Measurements from ENCODE around the gene AMOTL1.
A peak's percentile ranks its signal among the peaks of the same experiment; 100 is the strongest.
"Not testable (repeated sequence)": the region's sequence is repeated elsewhere in the genome, so short reads cannot be mapped to it uniquely, and the experiment has no call there.

AMOTL1 gene

DNA sequence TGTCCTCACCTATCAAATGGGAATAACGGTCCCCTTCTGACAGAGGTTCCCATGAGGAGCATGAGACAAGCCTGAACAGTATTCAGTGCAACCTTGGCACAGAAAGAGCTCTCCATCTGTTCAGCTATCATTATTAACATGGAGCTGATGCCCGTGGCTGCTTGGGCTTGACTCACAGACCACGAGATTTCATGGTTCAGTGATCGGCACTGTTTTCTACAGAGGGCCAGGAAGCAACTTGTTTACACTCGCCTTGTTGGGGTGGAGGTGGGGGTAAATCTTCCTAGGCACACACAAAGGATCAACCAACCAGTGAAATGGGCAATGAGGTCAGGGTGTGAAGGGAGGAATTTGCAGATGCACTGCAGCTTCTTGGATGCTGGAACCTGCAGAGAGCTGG, 117.0 kb downstream of the AMOTL1 start:
- no peak for DNase-seq

- DNase-seq, result no peak
These were observed 117.4 kb downstream of the AMOTL1 start for GRCh38 chr11:94885581-94885980.

DNA sequence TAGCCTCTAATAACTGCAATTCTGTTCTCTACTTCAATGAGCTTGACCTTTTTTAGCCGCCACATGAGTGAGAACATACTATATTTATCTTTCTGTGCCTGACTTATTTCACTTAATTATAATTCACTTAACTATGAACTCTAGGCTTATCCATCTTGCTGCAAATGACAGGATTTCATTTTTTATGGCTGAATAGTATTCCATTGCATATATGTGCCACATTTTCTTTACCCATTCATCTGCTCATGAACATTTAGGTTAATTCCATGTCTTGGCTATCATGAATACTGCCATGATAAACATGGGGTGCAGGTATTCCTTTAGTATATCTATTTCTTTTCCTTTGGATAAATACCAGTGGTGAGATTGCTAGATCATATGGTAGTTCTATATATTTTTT, 120.0 kb downstream of the AMOTL1 start:
- DNase-seq, result no peak

GRCh38 chr11:94895451-94895850, 127.3 kb downstream of the AMOTL1 start:
- DNase-seq, result no peak

DNA sequence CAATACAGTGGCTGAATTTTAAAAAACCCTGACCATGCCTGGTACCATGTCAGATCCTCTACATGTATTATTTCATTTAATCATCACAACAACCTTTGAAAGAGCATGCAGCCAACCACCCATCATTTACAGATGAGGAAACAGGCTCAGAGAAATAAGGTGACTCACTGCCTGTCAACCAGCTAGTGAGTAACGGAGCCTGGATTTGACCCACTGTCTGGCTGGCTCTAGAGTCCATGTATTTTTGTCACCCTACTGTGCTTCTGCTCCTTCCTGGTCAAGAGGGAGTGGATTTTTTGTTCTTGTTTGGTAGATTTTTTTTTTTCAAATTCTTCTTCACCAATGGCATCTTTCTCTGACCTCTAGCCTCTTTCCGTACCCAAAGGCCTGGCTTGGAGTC, 127.8 kb downstream of the AMOTL1 start:
- DNase-seq, result no peak

DNA sequence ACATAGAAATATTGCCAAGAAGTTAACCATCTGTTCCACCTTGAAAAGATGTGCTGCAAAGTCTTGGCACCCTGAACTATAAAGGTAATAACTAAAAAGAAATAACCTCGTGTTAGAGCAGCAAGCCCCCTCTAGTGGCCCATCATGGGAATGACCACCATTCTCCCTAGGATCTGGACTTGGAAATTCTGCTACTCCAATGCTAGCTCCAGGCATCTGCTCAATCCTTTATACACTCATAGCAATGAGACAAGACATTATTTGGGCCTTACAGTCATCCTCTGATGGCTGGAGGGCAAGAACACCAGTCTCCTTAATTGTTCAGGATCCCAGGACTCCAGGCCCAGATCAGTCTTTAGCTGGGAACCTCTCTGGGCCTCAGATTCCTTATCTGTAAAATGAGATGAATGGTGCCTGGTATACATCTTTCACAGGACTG, 129.2 kb downstream of the AMOTL1 start:
- DNase-seq, result peak in 1 of 2 donors; percentile 44

GRCh38 chr11:94907226-94907625, 139.1 kb downstream of the AMOTL1 start:
- DNase-seq, result no peak

DNA sequence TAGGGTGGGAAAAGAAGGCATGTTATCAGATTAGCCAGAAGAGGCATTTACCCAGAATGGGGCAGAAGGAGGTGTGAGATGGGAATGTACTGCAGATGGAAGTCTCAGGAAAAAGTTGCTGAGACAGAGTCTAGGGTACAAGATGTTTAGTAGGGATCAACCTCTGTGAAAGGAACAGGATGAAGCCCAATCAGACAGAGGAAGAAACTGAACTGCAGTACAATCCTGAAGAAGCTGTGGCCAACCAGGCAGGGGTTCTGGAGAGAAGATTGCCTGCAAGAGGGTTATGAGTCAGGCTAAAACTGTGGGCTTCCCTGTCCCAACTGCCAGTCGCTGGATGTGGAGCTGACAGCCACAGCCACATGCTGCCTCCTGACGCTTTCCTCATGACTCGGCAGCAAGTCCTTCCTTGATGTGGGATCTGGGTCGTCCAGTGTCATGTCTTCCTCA, 141.2 kb downstream of the AMOTL1 start:
- no peak for DNase-seq

GRCh38 chr11:94910270-94910669, 142.1 kb downstream of the AMOTL1 start:
- no peak for DNase-seq

- DNase-seq, result no peak
These were observed 142.6 kb downstream of the AMOTL1 start for GRCh38 chr11:94910779-94911178.

GRCh38 chr11:94912806-94913205, 144.7 kb downstream of the AMOTL1 start:
- DNase-seq, result no peak

GRCh38 chr11:94913718-94914394, 145.7 kb downstream of the AMOTL1 start:
- DNase-seq, result not testable (repeated sequence)

DNA sequence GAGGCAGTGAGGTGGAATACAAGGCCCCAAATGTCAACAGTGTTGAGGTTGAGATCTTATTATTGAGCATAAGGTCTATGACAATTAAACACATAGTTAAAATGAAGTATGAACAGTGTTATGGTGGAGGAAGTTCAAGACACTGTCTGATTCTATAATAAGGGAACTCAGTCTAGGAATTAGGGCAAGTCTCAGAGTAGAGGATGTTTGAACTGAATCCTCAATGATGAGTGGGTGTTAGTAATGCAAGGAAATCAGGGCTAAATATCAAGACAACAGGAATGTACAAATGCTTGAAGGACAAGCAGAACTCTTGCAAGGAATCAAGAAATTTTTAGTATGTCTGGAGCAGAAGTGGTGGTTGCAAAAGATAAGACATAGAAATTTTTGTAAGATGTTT, 152.2 kb downstream of the AMOTL1 start:
- no peak for DNase-seq

DNA sequence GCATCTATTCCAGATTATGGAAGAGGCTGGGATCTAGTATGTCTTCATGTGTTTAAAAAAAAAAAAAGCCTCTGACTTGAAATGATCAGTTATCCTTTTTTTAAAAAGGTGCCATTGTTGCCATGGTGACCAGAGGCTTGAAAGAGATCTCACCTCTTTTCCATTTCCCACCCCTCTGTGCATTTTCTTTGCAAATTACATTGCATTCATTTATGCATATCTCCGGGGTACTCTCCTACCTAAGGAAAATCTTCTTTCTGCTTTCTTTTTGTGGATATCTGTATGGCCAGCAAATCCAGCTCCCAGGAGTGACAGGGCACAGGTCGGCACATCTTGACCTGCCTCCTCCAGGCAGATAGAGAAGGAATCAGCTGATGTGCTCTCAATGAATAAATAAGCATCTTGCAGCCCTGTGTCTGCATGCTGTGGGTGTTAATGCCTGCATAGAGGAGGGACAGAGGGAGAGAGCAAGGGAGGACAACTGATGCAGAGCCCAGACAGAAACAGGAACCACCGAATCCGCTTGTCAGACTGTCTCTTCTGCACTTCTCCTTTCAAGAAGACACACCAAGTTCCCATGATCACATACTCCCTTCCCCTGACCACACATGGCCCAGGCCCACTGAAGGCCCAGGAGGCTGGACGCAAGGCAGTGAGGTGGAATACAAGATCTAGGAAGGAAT, 154.3 kb downstream of the AMOTL1 start:
- DNase-seq, result peak in 1 of 2 donors; percentile 30

DNA sequence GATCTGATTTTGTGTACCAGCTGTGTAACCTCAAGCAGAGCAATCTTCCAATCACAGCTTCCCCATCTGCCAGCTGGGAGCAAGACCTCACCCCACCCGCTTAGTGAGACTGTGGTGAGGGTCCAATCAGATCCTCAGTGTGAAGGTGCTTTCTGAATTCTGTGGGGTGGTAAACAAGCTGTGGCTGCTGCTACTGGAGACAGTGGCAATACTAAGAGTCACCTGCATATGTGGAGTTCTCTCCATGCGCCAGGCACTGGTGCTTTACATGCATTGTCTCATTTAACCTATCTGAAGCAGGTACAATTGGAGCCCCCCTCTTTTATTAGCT, 154.8 kb downstream of the AMOTL1 start:
- DNase-seq, result no peak

GRCh38 chr11:94924171-94924572, 156.0 kb downstream of the AMOTL1 start:
- no peak for DNase-seq

DNA sequence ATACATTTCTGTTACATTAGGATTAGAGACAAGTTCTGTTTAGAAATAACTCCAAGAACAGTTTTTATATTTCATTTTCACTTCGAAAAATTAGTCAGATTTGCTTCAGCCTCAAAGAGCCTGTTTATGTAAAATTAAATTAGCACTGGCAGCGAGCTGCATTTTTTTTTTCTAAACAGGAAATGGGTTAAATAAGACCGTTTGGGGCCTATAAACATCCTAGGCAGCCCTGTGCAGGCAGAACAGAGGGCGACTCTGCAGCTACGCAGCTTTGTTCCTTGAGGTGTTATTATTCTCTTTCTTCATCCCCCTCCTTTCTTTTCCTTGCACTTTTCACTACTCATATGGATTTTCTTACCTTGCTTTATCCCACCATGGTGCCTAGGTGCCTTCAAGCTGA, 156.5 kb downstream of the AMOTL1 start:
- no peak for DNase-seq

- DNase-seq, result no peak
These were observed 157.5 kb downstream of the AMOTL1 start for GRCh38 chr11:94925422-94926270.

- no peak for DNase-seq
These were observed 158.1 kb downstream of the AMOTL1 start for GRCh38 chr11:94926271-94926625.

All from hippocampal formation (tissue), 2 donors.